ENCODE data around the gene TRIO. TPM values are rescaled to one million over a fixed set of nuclear protein-coding genes. Genes with fewer than 3 reads are reported as not detected.
A peak's percentile ranks its signal among the peaks of the same experiment; 100 is the strongest.

Gene TRIO
- total and polyA plus RNA-seq, 10 of the 15 experiments (the other 5 are each of a cell fraction or from before 2014, with no cell fraction given), result 5.1 to 96.4 (median 44.6) TPM

DNA sequence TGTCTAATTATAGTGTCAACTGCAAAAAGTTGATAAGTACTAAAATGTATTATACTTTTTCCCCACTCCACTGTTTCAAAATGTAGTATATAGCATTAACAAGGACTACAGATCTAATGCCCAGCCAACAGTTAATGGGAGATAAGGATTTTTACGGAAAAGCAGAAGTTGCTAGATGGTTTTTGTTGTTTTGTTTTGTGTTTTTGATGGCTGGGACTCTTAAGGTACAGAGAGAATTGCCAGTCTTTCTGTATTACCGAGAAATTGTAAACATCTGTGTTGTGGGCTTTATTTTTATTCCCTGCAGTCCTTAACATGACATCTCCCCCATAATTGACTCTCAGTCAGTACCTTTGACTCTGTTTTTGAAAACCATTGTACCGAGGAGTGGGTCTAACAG, 44.0 kb downstream of the TRIO start:
- in situ Hi-C loops (cut with MboI) (no loop called here), intact Hi-C loops (cut with micrococcal nuclease; ENCODE audit: unreplicated experiment) (no loop called here)
- DNase-seq (ENCODE audit: low read depth, low spot score) (no peak), ATAC-seq (no peak), FAIRE-seq (no peak)
- RAD21 ChIA-PET (ENCODE audit: unreplicated experiment), result no interaction called here
- Histone ChIP-seq H3K9me3 (replicated peaks; ENCODE audit: control insufficient read depth, insufficient read depth, low read length) (no peaks in the 10 kb centered on the region), H3K27ac (ENCODE audit: control insufficient read depth, insufficient read depth) (no peak overlapping the region), H3K4me1 (ENCODE audit: control insufficient read depth, insufficient read depth, low read length) (peaks cover 17% of the 10 kb centered on the region), H3K9ac (ENCODE audit: control insufficient read depth, insufficient read depth, low read length) (no peak overlapping the region), H2AFZ (ENCODE audit: control insufficient read depth, low read depth, low read length) (no peak overlapping the region), H3K4me2 (ENCODE audit: control insufficient read depth, insufficient read depth) (peak overlapping the region; percentile 46; the same call in 1 of the 2 replicates), H3K4me3 (no peak overlapping the region), H4K20me1 (ENCODE audit: control insufficient read depth, insufficient read depth) (no peaks in the 10 kb centered on the region; the same call in 1 of the 2 replicates), H3K27me3 (replicated peaks in 1 of 2; ENCODE audit: control insufficient read depth in 2 of 2, insufficient read depth in 2 of 2, low read length in 1 of 2) (no peaks in the 10 kb centered on the region), H3K79me2 (ENCODE audit: control insufficient read depth, insufficient read depth, low read length) (peaks cover 94% of the 10 kb centered on the region), H3K36me3 (ENCODE audit: control insufficient read depth in 2 of 2, insufficient read depth in 2 of 2, low read length in 1 of 2) (peaks cover 0 to 5% of the 10 kb centered on the region in 2 experiments; a peak in 2 of 4 replicates)
- POLR2A ChIA-PET, result no interaction called here
- BruUV-seq (replicated peaks), result no TSS peak
- CTCF ChIA-PET, result interaction anchor here (1.0 kb wide), 1 partner anchor 79 kb away, joined by 3 read pairs; no protein-coding TSS in a partner anchor
- no peak for TF ChIP-seq CHD4 (IDR thresholded peaks at IDR 0.05)
- 0 out of 4 replicates have a peak, but pooled peaks of 1 of the 2 experiments have one; percentile 13 for TF ChIP-seq IKZF2 (IDR thresholded peaks at IDR 0.05)
- SMC1A ChIA-PET (ENCODE audit: uncharacterized antibody, unreplicated experiment), result no interaction called here
- WGBS (ENCODE audit: insufficient coverage, insufficient replicate concordance, low lambda C conversion rate, missing lambda C conversion rate), result 90% methylated on average over 3 of the region's 3 CpGs

DNA sequence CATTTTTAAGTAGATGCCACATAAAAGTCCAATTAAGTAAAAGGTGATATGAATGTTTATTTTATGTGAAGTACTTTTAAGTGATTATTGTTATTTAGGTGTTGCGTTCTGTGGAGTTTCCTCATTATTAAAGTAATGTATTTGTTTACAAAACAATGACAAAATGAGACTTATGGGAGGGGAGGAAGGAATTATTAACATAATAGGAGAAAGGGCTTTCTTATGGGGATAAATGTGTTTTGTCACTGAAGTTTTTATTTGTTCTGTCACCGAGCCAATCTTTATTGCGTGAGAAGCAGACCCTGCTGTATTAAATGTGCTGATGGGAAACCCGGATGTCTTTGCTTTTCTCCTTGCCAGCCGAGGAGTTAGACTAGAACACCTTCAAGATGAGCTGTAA, 44.5 kb downstream of the TRIO start:
- no peak overlapping the region for H3K4me3 ChIP-seq
- H3K27ac ChIP-seq (ENCODE audit: control insufficient read depth, insufficient read depth), result no peak overlapping the region
- no peak overlapping the region for H3K9ac ChIP-seq (ENCODE audit: control insufficient read depth, insufficient read depth, low read length)
- no peak overlapping the region for H2AFZ ChIP-seq (ENCODE audit: control insufficient read depth, low read depth, low read length)
- intact Hi-C loops (cut with micrococcal nuclease; ENCODE audit: unreplicated experiment) (no loop called here), in situ Hi-C loops (cut with MboI) (no loop called here)
- H3K4me1 ChIP-seq (ENCODE audit: control insufficient read depth, insufficient read depth, low read length), result peaks cover 16% of the 10 kb centered on the region
- FAIRE-seq, result no peak
- WGBS (ENCODE audit: insufficient coverage, insufficient replicate concordance, low lambda C conversion rate, missing lambda C conversion rate), result 98% methylated on average over 5 of the region's 5 CpGs
- no peak for ATAC-seq
- DNase-seq (ENCODE audit: low read depth, low spot score), result no peak
- ChIA-PET POLR2A (interaction anchor here (0.5 kb wide), 1 partner anchor 15 kb away, joined by 6 read pairs; no protein-coding TSS in a partner anchor), CTCF (interaction anchor here (1.0 kb wide), 1 partner anchor 80 kb away, joined by 3 read pairs; no protein-coding TSS in a partner anchor), RAD21 (ENCODE audit: unreplicated experiment) (interaction anchor here (0.6 kb wide), 1 partner anchor 15 kb away, joined by 3 read pairs; no protein-coding TSS in a partner anchor), SMC1A (ENCODE audit: uncharacterized antibody, unreplicated experiment) (interaction anchor here (0.8 to 2.0 kb wide), 4 partner anchors 11 to 71 kb away, joined by 3 to 5 read pairs (median 4); no protein-coding TSS in a partner anchor)
- peaks cover 0 to 5% of the 10 kb centered on the region in 2 experiments; a peak in 2 of 4 replicates for H3K36me3 ChIP-seq (ENCODE audit: control insufficient read depth in 2 of 2, insufficient read depth in 2 of 2, low read length in 1 of 2)
- no peaks in the 10 kb centered on the region for H3K9me3 ChIP-seq (replicated peaks; ENCODE audit: control insufficient read depth, insufficient read depth, low read length)
- peaks cover 94% of the 10 kb centered on the region for H3K79me2 ChIP-seq (ENCODE audit: control insufficient read depth, insufficient read depth, low read length)
- H4K20me1 ChIP-seq (ENCODE audit: control insufficient read depth, insufficient read depth), result no peaks in the 10 kb centered on the region; the same call in 1 of the 2 replicates
- H3K27me3 ChIP-seq (replicated peaks in 1 of 2; ENCODE audit: control insufficient read depth in 2 of 2, insufficient read depth in 2 of 2, low read length in 1 of 2), result no peaks in the 10 kb centered on the region
- H3K4me2 ChIP-seq (ENCODE audit: control insufficient read depth, insufficient read depth), result no peak overlapping the region
- BruUV-seq (replicated peaks), result no TSS peak
- TF ChIP-seq, protein P1, sequence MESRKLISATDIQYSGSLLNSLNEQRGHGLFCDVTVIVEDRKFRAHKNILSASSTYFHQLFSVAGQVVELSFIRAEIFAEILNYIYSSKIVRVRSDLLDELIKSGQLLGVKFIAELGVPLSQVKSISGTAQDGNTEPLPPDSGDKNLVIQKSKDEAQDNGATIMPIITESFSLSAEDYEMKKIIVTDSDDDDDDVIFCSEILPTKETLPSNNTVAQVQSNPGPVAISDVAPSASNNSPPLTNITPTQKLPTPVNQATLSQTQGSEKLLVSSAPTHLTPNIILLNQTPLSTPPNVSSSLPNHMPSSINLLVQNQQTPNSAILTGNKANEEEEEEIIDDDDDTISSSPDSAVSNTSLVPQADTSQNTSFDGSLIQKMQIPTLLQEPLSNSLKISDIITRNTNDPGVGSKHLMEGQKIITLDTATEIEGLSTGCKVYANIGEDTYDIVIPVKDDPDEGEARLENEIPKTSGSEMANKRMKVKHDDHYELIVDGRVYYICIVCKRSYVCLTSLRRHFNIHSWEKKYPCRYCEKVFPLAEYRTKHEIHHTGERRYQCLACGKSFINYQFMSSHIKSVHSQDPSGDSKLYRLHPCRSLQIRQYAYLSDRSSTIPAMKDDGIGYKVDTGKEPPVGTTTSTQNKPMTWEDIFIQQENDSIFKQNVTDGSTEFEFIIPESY (IDR thresholded peaks at IDR 0.05), result no peak
- TF ChIP-seq SUZ12 (IDR thresholded peaks at IDR 0.05; ENCODE audit: unreplicated experiment) (no peak), FOXM1 (IDR thresholded peaks at IDR 0.05; ENCODE audit: low read depth, low read length) (no peak), BHLHE40 (IDR thresholded peaks at IDR 0.05; ENCODE audit: borderline replicate concordance in 1 of 2, low read depth in 2 of 2, low read length in 1 of 2) (no peak)
- TF ChIP-seq, protein P2, sequence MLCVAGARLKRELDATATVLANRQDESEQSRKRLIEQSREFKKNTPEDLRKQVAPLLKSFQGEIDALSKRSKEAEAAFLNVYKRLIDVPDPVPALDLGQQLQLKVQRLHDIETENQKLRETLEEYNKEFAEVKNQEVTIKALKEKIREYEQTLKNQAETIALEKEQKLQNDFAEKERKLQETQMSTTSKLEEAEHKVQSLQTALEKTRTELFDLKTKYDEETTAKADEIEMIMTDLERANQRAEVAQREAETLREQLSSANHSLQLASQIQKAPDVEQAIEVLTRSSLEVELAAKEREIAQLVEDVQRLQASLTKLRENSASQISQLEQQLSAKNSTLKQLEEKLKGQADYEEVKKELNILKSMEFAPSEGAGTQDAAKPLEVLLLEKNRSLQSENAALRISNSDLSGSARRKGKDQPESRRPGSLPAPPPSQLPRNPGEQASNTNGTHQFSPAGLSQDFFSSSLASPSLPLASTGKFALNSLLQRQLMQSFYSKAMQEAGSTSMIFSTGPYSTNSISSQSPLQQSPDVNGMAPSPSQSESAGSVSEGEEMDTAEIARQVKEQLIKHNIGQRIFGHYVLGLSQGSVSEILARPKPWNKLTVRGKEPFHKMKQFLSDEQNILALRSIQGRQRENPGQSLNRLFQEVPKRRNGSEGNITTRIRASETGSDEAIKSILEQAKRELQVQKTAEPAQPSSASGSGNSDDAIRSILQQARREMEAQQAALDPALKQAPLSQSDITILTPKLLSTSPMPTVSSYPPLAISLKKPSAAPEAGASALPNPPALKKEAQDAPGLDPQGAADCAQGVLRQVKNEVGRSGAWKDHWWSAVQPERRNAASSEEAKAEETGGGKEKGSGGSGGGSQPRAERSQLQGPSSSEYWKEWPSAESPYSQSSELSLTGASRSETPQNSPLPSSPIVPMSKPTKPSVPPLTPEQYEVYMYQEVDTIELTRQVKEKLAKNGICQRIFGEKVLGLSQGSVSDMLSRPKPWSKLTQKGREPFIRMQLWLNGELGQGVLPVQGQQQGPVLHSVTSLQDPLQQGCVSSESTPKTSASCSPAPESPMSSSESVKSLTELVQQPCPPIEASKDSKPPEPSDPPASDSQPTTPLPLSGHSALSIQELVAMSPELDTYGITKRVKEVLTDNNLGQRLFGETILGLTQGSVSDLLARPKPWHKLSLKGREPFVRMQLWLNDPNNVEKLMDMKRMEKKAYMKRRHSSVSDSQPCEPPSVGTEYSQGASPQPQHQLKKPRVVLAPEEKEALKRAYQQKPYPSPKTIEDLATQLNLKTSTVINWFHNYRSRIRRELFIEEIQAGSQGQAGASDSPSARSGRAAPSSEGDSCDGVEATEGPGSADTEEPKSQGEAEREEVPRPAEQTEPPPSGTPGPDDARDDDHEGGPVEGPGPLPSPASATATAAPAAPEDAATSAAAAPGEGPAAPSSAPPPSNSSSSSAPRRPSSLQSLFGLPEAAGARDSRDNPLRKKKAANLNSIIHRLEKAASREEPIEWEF (IDR thresholded peaks at IDR 0.05; ENCODE audit: insufficient replicate concordance, low read depth, low read length), result no peak
